IMR-90 (cell line): Measurements from ENCODE around the gene HNF1B. TPM values are rescaled to one million over a fixed set of nuclear protein-coding genes. Genes with fewer than 3 reads are reported as not detected.

Experiments
- ATAC-seq: fragments of 200-7000 bp; cut with Tn5 transposase; 2 replicates; pipeline ENCODE4 v1.9.1; 2020; ENCODE audit warnings: low read depth, mild to moderate bottlenecking, moderate library complexity
- BruUV-seq: library from RNA; stranded (reverse); fragments of 400-500 nt; replicated peaks from 2 replicates; lab custom pipeline; 2021; lab: Mats Ljungman, UMichigan
- CTCF ChIA-PET: fragments of 300-600 bp; formaldehyde crosslinking; extraction: SDS; loops from one replicate; lab custom pipeline; 2021; ENCODE audit warnings: antibody characterized with exemption; lab: Yijun Ruan, JAX
- POLR2A ChIA-PET: fragments of 300-600 bp; sonication (Branson Sonifier 250); formaldehyde crosslinking; loops from one replicate; lab custom pipeline; 2022; ENCODE audit warnings: antibody characterized with exemption; ENCODE audit not compliant: unreplicated experiment; lab: Charles Lee
- DNase-seq: peaks from one replicate; pipeline ENCODE4 v3.0.0; 2013
- H2AFZ ChIP-seq: replicated peaks from 2 replicates; pipeline ENCODE3; 2013; ENCODE audit warnings: low read length, mild to moderate bottlenecking; ENCODE audit not compliant: poor library complexity
- H2AK5ac ChIP-seq: 2 replicates; pipeline ENCODE4 v1.6.1; 2013; ENCODE audit warnings: low read depth, low read length, inconsistent platforms
- H2AK9ac ChIP-seq: replicated peaks from 2 replicates; pipeline ENCODE3; 2013; ENCODE audit warnings: mild to moderate bottlenecking, low read depth, low read length, moderate library complexity; ENCODE audit not compliant: poor library complexity
- H2BK120ac ChIP-seq: 2 replicates; pipeline ENCODE4 v1.6.1; 2013; ENCODE audit warnings: low read depth, low read length, inconsistent platforms
- H2BK15ac ChIP-seq: 3 replicates; pipeline ENCODE4 v1.6.1; 2013; ENCODE audit warnings: low read depth, low read length, inconsistent platforms
- H2BK20ac ChIP-seq: 2 replicates; pipeline ENCODE4 v1.6.1; 2013; ENCODE audit warnings: low read depth, mild to moderate bottlenecking, inconsistent platforms, low read length, moderate library complexity
- H2BK5ac ChIP-seq: 2 replicates; pipeline ENCODE4 v1.6.1; 2013; ENCODE audit warnings: mild to moderate bottlenecking, low read depth, low read length, inconsistent platforms; ENCODE audit not compliant: poor library complexity, severe bottlenecking
- H3K14ac ChIP-seq: replicated peaks from 2 replicates; pipeline ENCODE4 v1.6.1; 2013; ENCODE audit warnings: low read depth, low read length, inconsistent platforms
- H3K18ac ChIP-seq: 2 replicates; pipeline ENCODE4 v1.6.1; 2013; ENCODE audit warnings: low read depth, low read length, control low read depth
- H3K23ac ChIP-seq: 2 replicates; pipeline ENCODE4 v1.6.1; 2013; ENCODE audit warnings: low read depth, low read length, inconsistent platforms
- H3K27ac ChIP-seq: 2 replicates; pipeline ENCODE4 v1.5.1; 2013; ENCODE audit warnings: mild to moderate bottlenecking, control low read depth, low read length; ENCODE audit not compliant: insufficient read depth
- H3K27me3 ChIP-seq: 2 replicates; pipeline ENCODE4 v1.6.1; 2013; ENCODE audit warnings: low read length; ENCODE audit not compliant: control insufficient read depth, insufficient read depth
- H3K36me3 ChIP-seq: 2 replicates; pipeline ENCODE4 v1.6.1; 2013; ENCODE audit warnings: low read length, mixed read lengths; ENCODE audit not compliant: control insufficient read depth, insufficient read depth
- H3K4ac ChIP-seq: 2 replicates; pipeline ENCODE4 v1.6.1; 2013; ENCODE audit warnings: low read depth, low read length, inconsistent platforms
- H3K4me1 ChIP-seq: 2 replicates; pipeline ENCODE4 v1.6.1; 2013; ENCODE audit warnings: low read length, mixed read lengths; ENCODE audit not compliant: control insufficient read depth, insufficient read depth
- H3K4me2 ChIP-seq: 2 replicates; pipeline ENCODE4 v1.6.1; 2013; ENCODE audit warnings: low read depth, mild to moderate bottlenecking, control low read depth, low read length, moderate library complexity
- H3K4me3 ChIP-seq: 2 replicates; pipeline ENCODE4 v1.5.1; 2013; ENCODE audit warnings: low read depth, mild to moderate bottlenecking, control low read depth, low read length, moderate library complexity; ENCODE audit not compliant: insufficient read depth
- H3K56ac ChIP-seq: 2 replicates; pipeline ENCODE4 v1.6.1; 2013; ENCODE audit warnings: low read length, inconsistent platforms; ENCODE audit not compliant: insufficient read depth; ENCODE audit errors: extremely low read depth
- H3K79me1 ChIP-seq, 2 experiments: 2 replicates each; pipeline ENCODE4 v1.6.1; 2013; ENCODE audit warnings: low read length in 2 of 2, inconsistent platforms in 1 of 2, low read depth in 1 of 2
- H3K9ac ChIP-seq: 2 replicates; pipeline ENCODE4 v1.6.1; 2013; ENCODE audit warnings: low read depth, low read length, control low read depth
- H3K9me1 ChIP-seq: 2 replicates; pipeline ENCODE4 v1.6.1; 2013; ENCODE audit warnings: low read length, inconsistent platforms; ENCODE audit not compliant: insufficient read depth
- H3K9me3 ChIP-seq: 2 replicates; pipeline ENCODE4 v1.6.1; 2013; ENCODE audit warnings: low read length; ENCODE audit not compliant: control insufficient read depth, insufficient read depth
- H4K20me1 ChIP-seq: 2 replicates; pipeline ENCODE4 v1.6.1; 2013; ENCODE audit warnings: low read length, inconsistent platforms; ENCODE audit not compliant: insufficient read depth
- H4K5ac ChIP-seq: 2 replicates; pipeline ENCODE4 v1.6.1; 2013; ENCODE audit warnings: mild to moderate bottlenecking, low read depth, low read length, control low read depth
- H4K8ac ChIP-seq, 2 experiments: 2 replicates each; pipeline ENCODE4 v1.6.1; 2013; ENCODE audit warnings: low read depth in 2 of 2, low read length in 2 of 2, control low read depth in 1 of 2, inconsistent platforms in 1 of 2
- H4K91ac ChIP-seq: 2 replicates; pipeline ENCODE4 v1.6.1; 2013; ENCODE audit warnings: low read depth, low read length, inconsistent platforms; ENCODE audit not compliant: insufficient read depth
- BHLHE40 ChIP-seq: fragments of 150-350 bp; IDR thresholded peaks from 2 replicates; pipeline ENCODE4 v1.6.1; 2016; ENCODE audit warnings: mild to moderate bottlenecking, low read depth, low read length
- CEBPB ChIP-seq: IDR thresholded peaks from 2 replicates; pipeline ENCODE4 v1.6.1; 2012; ENCODE audit warnings: low read depth, low read length, improper control_type of control experiment
- CHD1 ChIP-seq: IDR thresholded peaks from 2 replicates; pipeline ENCODE4 v1.6.1; 2012; ENCODE audit warnings: low read depth, low read length, improper control_type of control experiment
- FOS ChIP-seq: fragments of 150-350 bp; IDR thresholded peaks from 2 replicates; pipeline ENCODE4 v1.6.1; 2016; ENCODE audit warnings: low read depth, low read length
- MAFK ChIP-seq: IDR thresholded peaks from 2 replicates; pipeline ENCODE4 v1.6.1; 2012; ENCODE audit warnings: low read depth, low read length, improper control_type of control experiment
- MAZ ChIP-seq: IDR thresholded peaks from 2 replicates; pipeline ENCODE4 v1.6.1; 2012; ENCODE audit warnings: low read depth, mild to moderate bottlenecking, low read length, improper control_type of control experiment, moderate library complexity, borderline replicate concordance
- MXI1 ChIP-seq: IDR thresholded peaks from 2 replicates; pipeline ENCODE4 v1.6.1; 2012; ENCODE audit warnings: low read depth, mild to moderate bottlenecking, low read length, moderate library complexity, borderline replicate concordance
- NFE2L2 ChIP-seq: fragments of 150-350 bp; IDR thresholded peaks from 2 replicates; pipeline ENCODE4 v1.6.1; 2016; ENCODE audit warnings: low read depth, mild to moderate bottlenecking, low read length
- POLR2A ChIP-seq: IDR thresholded peaks from 2 replicates; pipeline ENCODE4 v1.6.1; 2012; ENCODE audit warnings: mild to moderate bottlenecking, low read depth, low read length
- RAD21 ChIP-seq: IDR thresholded peaks from 2 replicates; pipeline ENCODE4 v1.6.1; 2012; ENCODE audit warnings: low read length, improper control_type of control experiment
- RCOR1 ChIP-seq: IDR thresholded peaks from 2 replicates; pipeline ENCODE4 v1.6.1; 2012; ENCODE audit warnings: mild to moderate bottlenecking, low read length, improper control_type of control experiment; ENCODE audit not compliant: insufficient replicate concordance
- RFX5 ChIP-seq: IDR thresholded peaks from 2 replicates; pipeline ENCODE4 v1.8.0; 2012; ENCODE audit warnings: low read depth, mild to moderate bottlenecking, low read length, moderate library complexity
- SMC3 ChIP-seq: fragments of 150-350 bp; IDR thresholded peaks from 2 replicates; pipeline ENCODE4 v1.6.1; 2016; ENCODE audit warnings: low read depth, mild to moderate bottlenecking, antibody characterized with exemption, low read length, moderate library complexity
- WGBS, 2 experiments: methylation state at CpG; one replicate each; pipeline versions ENCODE4 v1.1.5 to v1.1.7; 2013; ENCODE audit warnings: missing lambda C conversion rate in 2 of 2; ENCODE audit not compliant: insufficient read length in 1 of 2; ENCODE audit errors: extremely low coverage in 2 of 2; 5-methylcytosine and 5-hydroxymethylcytosine counted together
- dilution Hi-C: fragments of 300-500 bp; cut with HindIII; formaldehyde crosslinking; loops from one replicate; pipeline ENCODE4 v1.14.3; 2018; ENCODE audit warnings: low sequenced_read_pairs; ENCODE audit not compliant: unreplicated experiment
- in situ Hi-C: fragments of 300-500 bp; cut with MboI; formaldehyde crosslinking; loops from 3 replicates; pipeline ENCODE4 v1.14.3; 2019; ENCODE audit warnings: low sequenced_read_pairs, inconsistent platforms, mixed read lengths
- intact Hi-C: fragments of 100-400 bp; cut with micrococcal nuclease; formaldehyde crosslinking; loops from 2 replicates; pipeline ENCODE4 v1.10.0; 2022
- polyA plus RNA-seq, 3 experiments: library from polyadenylated mRNA; depleted of rRNA; stranded (reverse); fragments of >200 nt; gene quantifications; 2 replicates each; pipeline ENCODE4 v1.2.3, GENCODE V29; 2012; ENCODE audit warnings: low replicate concordance in 1 of 3
- total RNA-seq: library from RNA; depleted of rRNA; stranded (reverse); fragments of >200 nt; gene quantifications from 2 replicates; pipeline ENCODE4 v1.2.3, GENCODE V29; 2012
- TF ChIP-seq, protein P1 (sequence below): fragments of 150-350 bp; IDR thresholded peaks from 2 replicates; pipeline ENCODE4 v1.6.1; 2016; ENCODE audit warnings: low read depth, mild to moderate bottlenecking, low read length, moderate library complexity, borderline replicate concordance
- TF ChIP-seq, protein P2 (sequence below): conservative IDR thresholded peaks from 2 replicates; pipeline ENCODE4 v1.5.1; 2012; ENCODE audit warnings: mild to moderate bottlenecking, low read depth, low read length, improper control_type of control experiment

Gene HNF1B
- total and polyA plus RNA-seq, 2 of the 4 experiments (the other 2 are of a cell fraction) = not detected

DNA sequence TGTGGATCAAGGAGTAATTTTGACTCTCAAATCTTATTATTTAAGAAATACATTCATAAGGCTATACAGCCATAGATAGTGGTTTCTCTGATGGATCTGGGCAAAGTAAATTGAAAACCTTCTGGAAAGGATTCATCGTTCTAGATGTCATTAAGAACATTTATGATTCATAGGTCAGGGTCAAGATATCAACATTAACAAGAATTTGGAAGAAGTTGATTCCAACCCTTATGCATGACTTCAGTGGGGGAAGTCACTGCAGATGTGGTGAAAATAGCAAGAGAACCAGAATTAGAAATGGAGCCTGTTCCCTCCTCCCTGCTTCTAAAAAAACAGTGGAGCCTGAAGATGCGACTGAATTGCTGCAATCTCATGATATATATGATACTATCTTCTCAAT is 36.6 kb upstream of the HNF1B start:
- H3K14ac ChIP-seq = no peak overlapping the region
- H2BK15ac ChIP-seq = no peak overlapping the region; the same call in 2 of the 3 replicates
- no peak overlapping the region for H3K4me2 ChIP-seq
- no peak overlapping the region for H4K5ac ChIP-seq
- intact Hi-C loops (no loop called here), dilution Hi-C loops (no loop called here), in situ Hi-C loops (no loop called here)
- ChIA-PET CTCF (no interaction called here), POLR2A (no interaction called here)
- no peak overlapping the region for H3K4ac ChIP-seq
- H3K23ac ChIP-seq = no peak overlapping the region
- H3K27me3 ChIP-seq = no peaks in the 10 kb centered on the region
- no peak overlapping the region for H2BK5ac ChIP-seq
- H2AK9ac ChIP-seq = no peak overlapping the region
- DNase-seq (peak; percentile 61), ATAC-seq (peak; percentile 44; the same call in 1 of the 2 replicates)
- H3K56ac ChIP-seq = no peak overlapping the region
- no peak overlapping the region for H2AFZ ChIP-seq
- H3K36me3 ChIP-seq = no peaks in the 10 kb centered on the region
- H3K9me3 ChIP-seq = no peaks in the 10 kb centered on the region
- no CpG with 5 or more reads among the region's 2 CpGs for WGBS, 2 experiments
- no peak overlapping the region for H2BK120ac ChIP-seq
- H3K9ac ChIP-seq = no peak overlapping the region
- H3K27ac ChIP-seq = no peak overlapping the region
- no peak overlapping the region for H2BK20ac ChIP-seq
- no peak overlapping the region for H2AK5ac ChIP-seq
- H3K79me1 ChIP-seq = no peaks in the 10 kb centered on the region
- H3K18ac ChIP-seq = no peak overlapping the region; the same call in 1 of the 2 replicates
- no peak overlapping the region for H4K8ac ChIP-seq
- H3K4me3 ChIP-seq = no peak overlapping the region
- H3K9me1 ChIP-seq = no peaks in the 10 kb centered on the region
- TF ChIP-seq NFE2L2 (no peak), RCOR1 (no peak), MXI1 (no peak), SMC3 (no peak), BHLHE40 (no peak), RFX5 (no peak), CHD1 (no peak), POLR2A (no peak), MAFK (no peak), FOS (no peak), RAD21 (no peak), CEBPB (no peak), MAZ (no peak)
- TF ChIP-seq, protein P1, sequence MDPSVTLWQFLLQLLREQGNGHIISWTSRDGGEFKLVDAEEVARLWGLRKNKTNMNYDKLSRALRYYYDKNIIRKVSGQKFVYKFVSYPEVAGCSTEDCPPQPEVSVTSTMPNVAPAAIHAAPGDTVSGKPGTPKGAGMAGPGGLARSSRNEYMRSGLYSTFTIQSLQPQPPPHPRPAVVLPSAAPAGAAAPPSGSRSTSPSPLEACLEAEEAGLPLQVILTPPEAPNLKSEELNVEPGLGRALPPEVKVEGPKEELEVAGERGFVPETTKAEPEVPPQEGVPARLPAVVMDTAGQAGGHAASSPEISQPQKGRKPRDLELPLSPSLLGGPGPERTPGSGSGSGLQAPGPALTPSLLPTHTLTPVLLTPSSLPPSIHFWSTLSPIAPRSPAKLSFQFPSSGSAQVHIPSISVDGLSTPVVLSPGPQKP = no peak
- TF ChIP-seq, protein P2, sequence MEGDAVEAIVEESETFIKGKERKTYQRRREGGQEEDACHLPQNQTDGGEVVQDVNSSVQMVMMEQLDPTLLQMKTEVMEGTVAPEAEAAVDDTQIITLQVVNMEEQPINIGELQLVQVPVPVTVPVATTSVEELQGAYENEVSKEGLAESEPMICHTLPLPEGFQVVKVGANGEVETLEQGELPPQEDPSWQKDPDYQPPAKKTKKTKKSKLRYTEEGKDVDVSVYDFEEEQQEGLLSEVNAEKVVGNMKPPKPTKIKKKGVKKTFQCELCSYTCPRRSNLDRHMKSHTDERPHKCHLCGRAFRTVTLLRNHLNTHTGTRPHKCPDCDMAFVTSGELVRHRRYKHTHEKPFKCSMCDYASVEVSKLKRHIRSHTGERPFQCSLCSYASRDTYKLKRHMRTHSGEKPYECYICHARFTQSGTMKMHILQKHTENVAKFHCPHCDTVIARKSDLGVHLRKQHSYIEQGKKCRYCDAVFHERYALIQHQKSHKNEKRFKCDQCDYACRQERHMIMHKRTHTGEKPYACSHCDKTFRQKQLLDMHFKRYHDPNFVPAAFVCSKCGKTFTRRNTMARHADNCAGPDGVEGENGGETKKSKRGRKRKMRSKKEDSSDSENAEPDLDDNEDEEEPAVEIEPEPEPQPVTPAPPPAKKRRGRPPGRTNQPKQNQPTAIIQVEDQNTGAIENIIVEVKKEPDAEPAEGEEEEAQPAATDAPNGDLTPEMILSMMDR = no peak
- H4K20me1 ChIP-seq = no peaks in the 10 kb centered on the region
- no peak overlapping the region for H4K91ac ChIP-seq
- H3K4me1 ChIP-seq = no peaks in the 10 kb centered on the region
- BruUV-seq = no TSS peak
